ENCODE measurements around the gene NCOA1. TPM values are rescaled to one million over a fixed set of nuclear protein-coding genes. Genes with fewer than 3 reads are reported as not detected.

Gene NCOA1
- polyA plus RNA-seq, 4 donors, result 38.7 to 49.8 (median 47.1) TPM

- DNase-seq (ENCODE audit: low read depth in 4 of 4, low spot score in 2 of 4), result no peak
Observed at GRCh38 chr2:24815171-24815570, 324.1 kb downstream of the NCOA1 start.

GRCh38 chr2:24816404-24816803 lies 325.4 kb downstream of the NCOA1 start:
- DNase-seq (ENCODE audit: low read depth in 4 of 4, low spot score in 2 of 4), result no peak

GRCh38 chr2:24816884-24817283 lies 325.8 kb downstream of the NCOA1 start:
- no peak for DNase-seq (ENCODE audit: low read depth in 4 of 4, low spot score in 2 of 4)

- DNase-seq (ENCODE audit: low read depth in 4 of 4, low spot score in 2 of 4), result no peak
Observed at GRCh38 chr2:24818721-24819167, 327.7 kb downstream of the NCOA1 start.

- no peak for DNase-seq (ENCODE audit: low read depth in 4 of 4, low spot score in 2 of 4)
Observed at GRCh38 chr2:24819442-24820174, 328.6 kb downstream of the NCOA1 start.

- DNase-seq (ENCODE audit: low read depth in 4 of 4, low spot score in 2 of 4), result no peak
Observed at GRCh38 chr2:24820175-24820513, 329.1 kb downstream of the NCOA1 start.

Other genes starting within 250 kb of the NCOA1 start
- gene ITSN2, start 130.7 kb upstream of the NCOA1 start, polyA plus RNA-seq (ENCODE audit: insufficient read length in 4 of 4), result 10 to 100 TPM; 21.7 to 32.5 (median 28.5) TPM

All from left renal cortex interstitium (tissue), 4 donors.